GM18951 (cell line): Measurements from ENCODE around the gene GPD1L.

Source experiments
- POLR2A ChIP-seq: IDR thresholded peaks from 4 replicates; pipeline ENCODE4 v1.6.1; 2011; ENCODE audit warnings: mild to moderate bottlenecking; ENCODE audit not compliant: insufficient read length, insufficient read depth; ENCODE audit errors: extremely low read depth
- in situ Hi-C: fragments of 300-500 bp; cut with MboI; formaldehyde crosslinking; loops from one replicate; pipeline ENCODE4 v1.12.0; 2022; ENCODE audit warnings: low sequenced_read_pairs, mixed read lengths, inconsistent platforms; ENCODE audit not compliant: unreplicated experiment

The GPD1L gene

GRCh38 chr3:32184187-32184730 lies 77.8 kb downstream of the GPD1L start:
- no peak for TF ChIP-seq POLR2A
- in situ Hi-C loops: loop anchor here (25.0 kb wide), 1 partner anchor 453 kb away; no protein-coding TSS in a partner anchor

- in situ Hi-C loops: loop anchor here (25.0 kb wide), 1 partner anchor 451 kb away; no protein-coding TSS in a partner anchor
- no peak for TF ChIP-seq POLR2A
Observed at GRCh38 chr3:32186097-32186496, 79.7 kb downstream of the GPD1L start.

DNA sequence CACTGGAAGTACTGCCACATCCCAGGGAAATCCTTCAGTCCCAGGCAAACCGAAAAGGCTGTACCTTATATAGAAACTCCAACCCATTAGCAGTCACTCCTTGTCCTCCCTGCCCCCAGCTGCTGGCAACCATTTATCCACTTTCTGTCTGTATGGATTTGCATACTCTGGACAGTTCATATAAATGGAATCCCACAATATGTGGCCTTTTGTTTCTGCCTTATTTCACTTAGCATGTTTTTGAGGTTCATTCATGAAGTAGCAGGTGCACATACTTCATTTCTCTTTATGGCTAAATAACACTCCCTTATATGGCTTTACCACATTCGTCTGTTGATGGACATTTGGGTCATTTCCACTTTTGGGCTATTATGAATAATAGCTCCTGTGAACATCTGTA lies 80.5 kb downstream of the GPD1L start:
- in situ Hi-C loops: loop anchor here (25.0 kb wide), 1 partner anchor 450 kb away; no protein-coding TSS in a partner anchor
- TF ChIP-seq POLR2A: no peak

DNA sequence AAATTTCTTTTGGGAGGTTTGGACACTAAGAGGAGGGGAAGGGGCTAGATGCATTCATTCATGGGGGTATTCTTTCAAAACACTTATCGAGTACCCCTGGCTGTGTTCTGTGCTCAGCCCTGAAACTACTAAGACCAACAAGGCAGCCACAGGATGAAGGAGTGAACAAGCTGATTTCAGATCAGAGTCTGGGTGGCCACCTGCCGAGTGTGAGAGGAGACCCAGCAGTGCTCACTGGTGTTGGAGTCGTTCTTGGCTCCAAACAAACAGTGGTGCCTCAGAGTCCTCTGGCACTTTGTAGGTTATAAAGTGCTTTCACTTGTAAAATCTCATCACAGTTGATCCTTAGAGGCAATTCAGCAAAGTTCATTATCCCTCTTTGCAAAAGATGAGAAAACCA lies 83.3 kb downstream of the GPD1L start:
- in situ Hi-C loops: loop anchor here (25.0 kb wide), 1 partner anchor 448 kb away; no protein-coding TSS in a partner anchor
- TF ChIP-seq POLR2A: no peak

GRCh38 chr3:32190556-32190955 lies 84.1 kb downstream of the GPD1L start:
- in situ Hi-C loops: loop anchor here (25.0 kb wide), 1 partner anchor 447 kb away; no protein-coding TSS in a partner anchor

- in situ Hi-C loops: loop anchor here (25.0 kb wide), 1 partner anchor 444 kb away; no protein-coding TSS in a partner anchor
Observed at GRCh38 chr3:32193101-32193500, 86.7 kb downstream of the GPD1L start.

DNA sequence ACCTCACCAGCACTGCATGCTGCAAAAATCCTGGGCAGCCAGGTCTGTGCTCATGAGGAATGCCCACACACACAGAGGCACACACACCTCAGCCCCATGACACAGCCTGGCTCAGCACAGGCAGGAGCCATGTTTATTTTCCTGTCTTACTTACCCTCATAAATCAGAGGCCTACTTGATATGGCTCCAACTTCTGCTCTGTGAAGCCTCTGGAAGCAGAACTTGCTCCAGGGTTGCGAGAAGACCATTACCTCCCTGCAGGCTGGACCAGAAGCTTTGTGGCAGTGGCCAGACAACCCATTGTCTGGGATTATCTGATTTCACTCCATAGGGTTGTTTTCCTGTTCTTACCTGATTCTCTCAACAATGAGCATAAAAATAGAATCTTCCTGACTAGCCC lies 88.2 kb downstream of the GPD1L start:
- no peak for TF ChIP-seq POLR2A
- in situ Hi-C loops: loop anchor here (25.0 kb wide), 1 partner anchor 443 kb away; no protein-coding TSS in a partner anchor

More at GRCh38 chr3:32193101-32193500, 86.7 kb downstream of the GPD1L start:
- TF ChIP-seq POLR2A: no peak

GRCh38 chr3:32195995-32196540 lies 89.6 kb downstream of the GPD1L start:
- no peak for TF ChIP-seq POLR2A
- in situ Hi-C loops: loop anchor here (25.0 kb wide), 1 partner anchor 441 kb away; no protein-coding TSS in a partner anchor

- TF ChIP-seq POLR2A: no peak
- in situ Hi-C loops: loop anchor here (25.0 kb wide), 1 partner anchor 439 kb away; no protein-coding TSS in a partner anchor
Observed at GRCh38 chr3:32197991-32198390, 91.6 kb downstream of the GPD1L start.

- TF ChIP-seq POLR2A: no peak
- in situ Hi-C loops: loop anchor here (25.0 kb wide), 1 partner anchor 439 kb away; no protein-coding TSS in a partner anchor
Observed at GRCh38 chr3:32198714-32199113, 92.3 kb downstream of the GPD1L start.

GRCh38 chr3:32200490-32200889 lies 94.1 kb downstream of the GPD1L start:
- no peak for TF ChIP-seq POLR2A
- in situ Hi-C loops: no loop called here

- no peak for TF ChIP-seq POLR2A
- in situ Hi-C loops: no loop called here
Observed at GRCh38 chr3:32200992-32201758, 94.8 kb downstream of the GPD1L start.

GRCh38 chr3:32202496-32202895 lies 96.1 kb downstream of the GPD1L start:
- in situ Hi-C loops: no loop called here

More at GRCh38 chr3:32202496-32202895, 96.1 kb downstream of the GPD1L start:
- TF ChIP-seq POLR2A: no peak
